Activated CD8-positive, alpha-beta memory T cell treated with anti-CD3 and anti-CD28 coated beads, Interleukin-2, amount 10 ng/mL, durations not matched to agents 7 days and 5 days (primary cell): ENCODE measurements around the gene IZUMO4. TPM values are rescaled to one million over a fixed set of nuclear protein-coding genes. Genes with fewer than 3 reads are reported as not detected.
A peak's percentile ranks its signal among the peaks of the same experiment; 100 is the strongest.

ENCODE experiments used
- ATAC-seq: fragments of 150-1000 bp; cut with Tn5 transposase; one replicate; pipeline ENCODE4 v1.10.0; 2021; ENCODE audit warnings: moderate library complexity
- CTCF ChIA-PET: fragments of 350-600 bp; sonication (Branson Sonifier 250); formaldehyde crosslinking; loops from one replicate; lab custom pipeline; 2021; ENCODE audit warnings: antibody characterized with exemption; lab: Charles Lee
- DNase-seq: peaks from one replicate; pipeline ENCODE4 v3.0.0-alpha.2; 2020
- H3K27ac Mint-ChIP-seq: one replicate; pipeline ENCODE4 v1.8.0; 2021; ENCODE audit warnings: mild to moderate bottlenecking, mixed read lengths
- H3K27me3 Mint-ChIP-seq: one replicate; pipeline ENCODE4 v1.8.0; 2021; ENCODE audit warnings: mixed read lengths
- H3K36me3 Mint-ChIP-seq: one replicate; pipeline ENCODE4 v1.8.0; 2021; ENCODE audit warnings: mild to moderate bottlenecking, mixed read lengths
- H3K4me1 Mint-ChIP-seq: one replicate; pipeline ENCODE4 v1.8.0; 2021; ENCODE audit warnings: mixed read lengths
- H3K4me3 Mint-ChIP-seq: one replicate; pipeline ENCODE4 v1.8.0; 2021; ENCODE audit warnings: mild to moderate bottlenecking, moderate library complexity, mixed read lengths
- H3K9me3 Mint-ChIP-seq: one replicate; pipeline ENCODE4 v1.8.0; 2022; ENCODE audit warnings: low read depth, mixed read lengths
- total RNA-seq, 2 experiments: library from RNA; stranded (reverse); gene quantifications; one replicate each; pipeline ENCODE4 v1.2.3, GENCODE V29; 2021

Gene IZUMO4
- total RNA-seq, 2 experiments from 2014 or later: 7.2 to 10.1 TPM

DNA sequence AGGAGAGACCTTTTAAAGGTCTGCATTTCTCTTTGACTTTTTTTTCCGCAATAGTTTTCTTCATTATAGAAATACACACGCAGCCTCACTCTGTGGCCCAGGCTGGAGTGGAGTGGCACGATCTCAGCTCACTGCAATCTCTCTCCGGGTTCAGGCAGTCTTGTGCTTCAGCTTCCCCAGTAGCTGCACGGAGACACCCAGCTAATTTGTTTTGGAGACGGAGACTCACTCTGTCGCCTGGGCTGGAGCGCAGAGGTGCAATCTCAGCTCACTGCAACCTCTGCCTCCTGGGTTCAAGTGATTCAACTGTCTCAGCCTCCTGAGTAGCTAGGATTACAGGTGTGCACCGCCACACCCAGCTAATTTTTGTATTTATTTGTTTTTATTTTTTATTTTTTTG lies 33.9 kb upstream of the IZUMO4 start:
- no peaks in the 10 kb centered on the region for H3K27me3 Mint-ChIP-seq
- peak overlapping the region; percentile 61 for H3K27ac Mint-ChIP-seq
- H3K9me3 Mint-ChIP-seq: no peaks in the 10 kb centered on the region
- ATAC-seq (no peak), DNase-seq (no peak)
- peaks cover 23% of the 10 kb centered on the region for H3K4me1 Mint-ChIP-seq
- CTCF ChIA-PET: interaction anchor here (0.7 to 4.0 kb wide), 4 partner anchors 11 to 46 kb away, joined by 3 to 19 read pairs (median 4); partner anchors contain the start of gene MKNK2
- H3K36me3 Mint-ChIP-seq: no peaks in the 10 kb centered on the region
- peak overlapping the region; percentile 84 for H3K4me3 Mint-ChIP-seq

DNA sequence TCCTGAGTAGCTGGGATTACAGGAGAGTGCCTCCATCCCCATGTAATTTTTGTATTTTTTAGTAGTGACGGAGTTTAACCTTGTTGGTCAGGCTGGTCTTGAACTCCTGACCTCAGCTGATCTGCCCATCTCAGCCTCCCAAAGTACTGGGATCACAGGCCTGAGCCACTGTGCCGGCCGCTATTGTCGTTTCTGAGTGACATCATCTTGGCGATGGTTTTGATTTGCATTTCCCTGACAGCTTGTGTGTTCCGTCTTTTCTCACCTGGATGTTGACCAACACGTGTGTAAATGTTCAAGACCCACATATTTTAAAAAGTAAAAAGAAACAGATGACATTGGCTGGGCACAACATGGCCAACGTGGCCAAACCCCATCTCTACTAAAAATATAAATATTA lies 32.9 kb upstream of the IZUMO4 start:
- ATAC-seq: no peak
- Mint-ChIP-seq H3K4me1 (peaks cover 18% of the 10 kb centered on the region), H3K27ac (no peak overlapping the region), H3K36me3 (no peaks in the 10 kb centered on the region), H3K27me3 (no peaks in the 10 kb centered on the region), H3K9me3 (no peaks in the 10 kb centered on the region), H3K4me3 (no peak overlapping the region)
- no peak for DNase-seq
- CTCF ChIA-PET: interaction anchor here (1.2 to 4.0 kb wide), 3 partner anchors 12 to 47 kb away, joined by 3 to 19 read pairs (median 4); partner anchors contain the start of gene MKNK2

DNA sequence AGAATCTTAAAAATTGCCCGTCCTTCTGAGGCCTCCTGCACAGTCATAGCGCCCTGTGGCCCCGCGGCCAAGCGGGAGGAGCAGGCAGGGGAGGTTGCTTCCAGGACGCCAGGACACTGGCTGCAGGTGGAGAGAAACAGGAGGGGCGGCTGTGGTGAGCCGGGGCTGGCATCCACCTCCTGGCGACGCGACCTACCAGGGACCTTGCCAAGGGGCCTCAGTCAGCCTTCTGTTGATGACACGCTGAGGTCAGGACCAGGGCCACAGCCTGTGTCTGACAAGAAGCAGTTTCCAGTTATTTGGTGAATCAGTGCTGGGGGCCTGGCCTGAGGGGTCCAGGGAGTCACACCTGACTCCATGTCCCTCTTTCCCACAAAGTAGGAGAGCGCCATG lies 32.3 kb upstream of the IZUMO4 start:
- Mint-ChIP-seq H3K36me3 (no peaks in the 10 kb centered on the region), H3K27ac (no peak overlapping the region), H3K9me3 (no peaks in the 10 kb centered on the region), H3K4me3 (no peak overlapping the region), H3K4me1 (peaks cover 16% of the 10 kb centered on the region), H3K27me3 (no peaks in the 10 kb centered on the region)
- DNase-seq: no peak
- CTCF ChIA-PET: no interaction called here
- ATAC-seq: no peak

DNA sequence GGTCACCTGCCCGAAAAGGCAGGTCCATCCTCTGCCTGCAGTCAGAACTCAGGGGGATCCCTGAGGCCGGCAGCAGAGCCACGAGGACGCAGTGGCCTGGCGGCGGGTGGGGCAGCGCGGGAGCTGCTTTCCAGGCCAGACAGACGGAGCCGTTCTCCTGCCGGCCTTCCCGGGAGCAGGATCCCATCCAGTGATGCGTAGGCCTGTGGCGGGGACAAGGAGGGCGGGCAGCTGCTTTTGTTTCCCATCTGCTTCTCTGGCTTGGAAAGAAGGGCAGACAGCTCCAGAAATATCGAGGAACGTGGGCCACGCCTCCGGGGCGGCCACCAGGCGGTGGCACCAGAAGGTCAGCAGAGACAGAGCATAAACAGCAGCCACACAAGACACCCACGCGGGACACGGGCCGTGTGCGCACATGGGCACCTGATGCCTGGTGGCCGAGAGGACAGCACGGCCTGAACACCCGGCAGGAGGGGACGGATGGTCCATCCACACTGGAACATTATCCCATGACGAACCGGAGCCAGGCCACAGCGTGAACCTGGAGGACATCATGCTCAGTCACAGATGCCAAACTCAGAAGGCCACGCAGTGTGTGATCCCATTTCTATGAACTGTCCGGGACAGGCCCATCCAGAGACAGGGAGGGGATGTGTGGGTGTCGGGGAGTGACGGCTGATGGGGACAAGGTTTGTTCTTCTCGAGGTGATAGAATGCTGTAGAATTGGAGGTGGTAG lies 31.8 kb upstream of the IZUMO4 start:
- DNase-seq (no peak), ATAC-seq (no peak)
- Mint-ChIP-seq H3K27me3 (no peaks in the 10 kb centered on the region), H3K4me1 (peaks cover 18% of the 10 kb centered on the region), H3K36me3 (peaks cover 3% of the 10 kb centered on the region), H3K9me3 (no peaks in the 10 kb centered on the region), H3K27ac (no peak overlapping the region), H3K4me3 (no peak overlapping the region)
- CTCF ChIA-PET: no interaction called here

DNA sequence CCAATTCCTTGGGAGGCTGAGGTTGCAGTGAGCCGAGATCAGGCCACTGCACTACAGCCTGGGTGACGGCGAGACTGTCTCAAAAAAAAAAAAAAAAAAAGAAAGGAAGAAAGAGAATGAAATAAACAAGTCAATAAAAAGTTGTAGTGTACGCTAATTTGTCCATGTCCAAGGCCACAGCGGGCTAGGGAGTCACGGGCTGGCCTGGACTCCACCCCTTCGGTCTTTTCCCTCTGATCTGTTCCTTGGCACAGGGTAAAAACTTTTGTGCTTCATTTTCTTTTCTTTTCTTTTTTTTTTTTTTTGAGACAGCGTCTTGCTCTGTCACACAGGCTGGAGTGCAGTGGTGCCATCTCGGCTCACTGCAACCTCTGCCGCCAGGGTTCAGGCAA lies 26.3 kb upstream of the IZUMO4 start:
- no peaks in the 10 kb centered on the region for H3K27me3 Mint-ChIP-seq
- peaks cover 6% of the 10 kb centered on the region for H3K4me1 Mint-ChIP-seq
- ATAC-seq: no peak
- CTCF ChIA-PET: interaction anchor here (0.6 to 4.4 kb wide), 20 partner anchors 8 to 168 kb away, joined by 3 to 31 read pairs (median 5); partner anchors contain the start of gene IZUMO4
- no peak overlapping the region for H3K4me3 Mint-ChIP-seq
- no peaks in the 10 kb centered on the region for H3K9me3 Mint-ChIP-seq
- peaks cover 34% of the 10 kb centered on the region for H3K36me3 Mint-ChIP-seq
- H3K27ac Mint-ChIP-seq: no peak overlapping the region
- no peak for DNase-seq

DNA sequence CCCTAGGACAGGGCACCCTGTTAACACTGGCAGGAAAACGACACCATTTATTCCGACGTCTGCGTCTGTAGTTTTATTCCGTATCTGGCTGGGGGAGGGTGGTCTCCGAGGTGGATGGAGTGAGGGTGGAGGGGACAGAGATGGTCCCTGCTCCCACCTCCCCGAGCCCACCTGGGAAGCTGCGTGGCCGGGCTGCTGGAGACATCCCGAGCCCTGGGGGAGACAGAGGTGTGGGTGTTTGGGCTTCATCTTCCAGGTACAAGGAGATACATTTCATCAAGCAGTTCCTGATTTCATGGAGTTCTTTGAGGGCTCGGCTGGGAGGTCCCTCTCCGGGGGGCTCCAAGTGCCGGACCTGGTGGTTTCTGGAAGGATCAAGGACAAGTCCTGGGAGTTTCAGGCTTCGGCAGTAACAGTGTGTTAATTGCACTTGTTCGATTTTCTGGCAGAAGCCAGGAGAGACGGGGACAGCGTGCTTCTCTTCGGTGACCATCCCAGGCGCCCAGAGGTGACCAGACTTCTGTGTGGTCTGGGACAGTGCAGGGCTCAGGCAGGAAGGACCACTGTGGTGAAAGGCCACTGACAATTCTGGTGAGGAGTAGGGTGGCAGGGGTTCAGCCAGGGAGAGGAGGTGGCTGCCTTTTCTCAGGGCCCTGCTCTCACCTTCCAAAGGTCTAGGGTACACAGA lies 25.6 kb upstream of the IZUMO4 start:
- no peaks in the 10 kb centered on the region for H3K27me3 Mint-ChIP-seq
- CTCF ChIA-PET: interaction anchor here (0.9 to 4.4 kb wide), 8 partner anchors 11 to 52 kb away, joined by 3 to 31 read pairs (median 4); no protein-coding TSS in a partner anchor
- peaks cover 9% of the 10 kb centered on the region for H3K4me1 Mint-ChIP-seq
- DNase-seq (no peak), ATAC-seq (no peak)
- peaks cover 39% of the 10 kb centered on the region for H3K36me3 Mint-ChIP-seq
- no peak overlapping the region for H3K27ac Mint-ChIP-seq
- no peaks in the 10 kb centered on the region for H3K9me3 Mint-ChIP-seq
- H3K4me3 Mint-ChIP-seq: no peak overlapping the region

DNA sequence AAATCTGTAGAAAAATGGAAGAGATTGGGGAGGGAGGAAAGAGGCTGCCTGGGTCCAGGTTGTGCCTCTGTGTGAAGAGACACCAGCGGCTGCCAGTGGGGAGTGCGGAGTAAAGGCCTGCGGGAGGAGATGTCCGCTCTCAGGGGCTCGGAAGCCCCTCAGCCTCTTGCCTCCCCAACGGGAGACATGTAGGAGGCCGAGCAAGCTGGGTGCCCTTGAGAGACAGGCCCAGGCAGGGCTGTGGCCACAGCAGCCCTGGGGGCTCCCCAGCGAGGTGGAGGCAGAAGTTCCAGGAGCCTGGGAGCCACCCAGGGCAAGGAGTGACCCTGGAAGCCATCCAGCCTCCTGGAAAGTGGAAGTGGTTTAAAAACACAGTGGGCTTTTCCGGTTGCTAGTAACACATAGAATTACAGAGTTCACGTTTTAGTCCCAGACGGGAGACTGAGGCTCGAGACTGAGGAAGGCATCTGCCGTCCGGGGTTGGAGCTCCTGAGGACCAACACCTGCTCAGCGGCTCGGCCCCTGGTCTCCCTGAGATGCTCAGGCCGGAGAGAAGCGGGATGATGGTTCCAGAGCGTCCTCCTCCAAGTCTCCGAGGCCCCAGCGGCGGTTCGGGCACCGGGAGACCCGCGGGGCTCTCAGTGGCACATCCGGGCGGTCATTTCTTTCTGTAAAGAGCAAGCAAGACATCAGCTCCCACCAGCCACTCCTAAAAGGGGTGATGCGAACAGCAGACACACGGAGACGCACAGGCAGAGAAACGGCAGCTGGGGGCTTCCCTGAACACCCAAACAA lies 23.8 kb upstream of the IZUMO4 start:
- DNase-seq (no peak), ATAC-seq (no peak)
- Mint-ChIP-seq H3K27ac (peak overlapping the region; percentile 21), H3K4me3 (no peak overlapping the region), H3K27me3 (no peaks in the 10 kb centered on the region), H3K9me3 (no peaks in the 10 kb centered on the region), H3K4me1 (peaks cover 14% of the 10 kb centered on the region), H3K36me3 (peaks cover 52% of the 10 kb centered on the region)
- CTCF ChIA-PET: interaction anchor here (1.4 kb wide), 1 partner anchor 12 kb away, joined by 4 read pairs; no protein-coding TSS in a partner anchor

DNA sequence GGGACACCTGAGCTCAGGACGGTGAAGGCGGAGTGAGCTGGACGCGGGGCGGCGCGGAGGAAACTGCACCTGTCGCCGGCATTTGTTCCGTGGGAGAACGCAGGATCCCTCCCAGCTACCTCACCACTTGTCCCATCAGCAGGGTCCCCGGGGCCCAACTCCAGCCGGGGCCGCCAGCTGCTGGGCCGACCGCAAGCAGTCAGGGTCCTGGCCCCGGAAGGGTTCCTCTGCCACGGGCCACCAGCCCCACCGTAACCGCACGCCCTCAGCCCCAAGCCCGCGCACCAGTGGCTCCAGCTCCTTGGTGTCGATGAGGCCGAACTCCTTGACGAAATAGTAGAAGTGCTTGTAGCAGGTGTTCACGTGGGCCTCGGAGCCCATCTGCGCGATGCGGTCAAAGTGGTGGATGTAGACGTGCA lies 20.2 kb upstream of the IZUMO4 start:
- Mint-ChIP-seq H3K4me3 (no peak overlapping the region), H3K4me1 (peaks cover 30% of the 10 kb centered on the region), H3K27ac (no peak overlapping the region), H3K27me3 (no peaks in the 10 kb centered on the region), H3K9me3 (no peaks in the 10 kb centered on the region), H3K36me3 (peaks cover 71% of the 10 kb centered on the region)
- DNase-seq: no peak
- CTCF ChIA-PET: no interaction called here
- ATAC-seq: no peak

DNA sequence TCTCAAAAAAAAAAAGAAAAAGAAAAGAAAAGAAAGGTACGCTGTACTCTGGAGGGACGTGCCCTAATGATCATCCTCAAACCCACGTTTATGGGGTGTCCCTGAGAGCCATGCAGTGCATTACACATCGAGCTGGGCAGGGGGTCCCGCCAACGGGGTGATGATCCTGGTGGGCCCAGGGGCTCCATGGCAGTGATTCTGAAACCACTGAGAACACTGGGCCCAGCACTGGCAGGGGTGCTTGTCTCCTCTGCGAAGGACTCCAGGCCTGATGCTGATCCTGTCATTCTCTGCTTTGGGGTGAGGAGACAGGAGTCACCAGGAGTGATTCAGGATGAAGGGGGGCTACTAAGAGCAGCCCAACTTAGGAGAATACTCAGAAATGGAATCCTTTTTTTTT lies 19.3 kb upstream of the IZUMO4 start:
- Mint-ChIP-seq H3K36me3 (peaks cover 72% of the 10 kb centered on the region), H3K9me3 (no peaks in the 10 kb centered on the region), H3K27ac (no peak overlapping the region), H3K27me3 (no peaks in the 10 kb centered on the region), H3K4me1 (peaks cover 34% of the 10 kb centered on the region), H3K4me3 (no peak overlapping the region)
- CTCF ChIA-PET: interaction anchor here (1.3 kb wide), 1 partner anchor 8 kb away, joined by 5 read pairs; no protein-coding TSS in a partner anchor
- no peak for ATAC-seq
- DNase-seq: no peak

DNA sequence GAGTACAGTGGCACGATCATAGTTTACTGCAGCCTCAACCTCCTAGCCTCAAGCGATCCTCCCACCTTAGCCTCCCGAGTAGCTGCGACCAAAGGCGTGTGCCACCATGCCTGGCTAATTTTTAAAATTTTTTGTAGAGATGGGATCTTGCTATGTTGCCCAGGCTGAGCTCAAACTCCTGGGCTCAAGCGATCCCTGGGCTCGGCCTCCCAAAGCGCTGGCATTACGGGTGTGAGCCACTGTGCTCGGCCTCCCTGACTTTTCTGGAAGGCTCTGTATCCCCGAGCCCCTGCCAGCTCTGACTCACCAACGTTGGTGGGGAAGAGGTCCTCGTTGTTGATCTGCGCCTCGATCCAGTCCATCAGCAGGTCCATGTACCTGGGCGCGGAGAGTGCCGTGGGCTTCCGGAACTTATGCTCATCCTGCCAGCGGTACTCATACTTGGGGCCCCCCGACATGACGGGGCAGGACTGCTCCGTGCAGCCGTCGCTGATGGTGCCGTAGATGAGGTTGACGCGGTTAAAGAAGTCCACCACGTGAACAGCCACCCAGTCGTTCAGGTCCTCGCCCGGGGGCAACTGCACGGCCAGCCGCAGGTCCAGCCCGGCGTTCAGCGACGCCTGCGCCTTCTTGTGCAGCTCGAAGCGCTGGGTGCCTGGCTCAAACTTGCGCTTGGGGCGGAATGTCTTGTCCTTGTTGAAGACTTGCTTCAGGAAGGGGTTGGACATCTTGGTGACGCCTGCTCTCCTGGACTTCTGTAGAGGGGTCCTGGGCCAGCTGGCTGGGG lies 18.7 kb upstream of the IZUMO4 start:
- H3K4me3 Mint-ChIP-seq: no peak overlapping the region
- peaks cover 73% of the 10 kb centered on the region for H3K36me3 Mint-ChIP-seq
- ATAC-seq: no peak
- no peaks in the 10 kb centered on the region for H3K27me3 Mint-ChIP-seq
- CTCF ChIA-PET: interaction anchor here (1.3 kb wide), 1 partner anchor 8 kb away, joined by 5 read pairs; no protein-coding TSS in a partner anchor
- H3K4me1 Mint-ChIP-seq: peaks cover 37% of the 10 kb centered on the region
- H3K9me3 Mint-ChIP-seq: no peaks in the 10 kb centered on the region
- H3K27ac Mint-ChIP-seq: no peak overlapping the region
- DNase-seq: no peak

DNA sequence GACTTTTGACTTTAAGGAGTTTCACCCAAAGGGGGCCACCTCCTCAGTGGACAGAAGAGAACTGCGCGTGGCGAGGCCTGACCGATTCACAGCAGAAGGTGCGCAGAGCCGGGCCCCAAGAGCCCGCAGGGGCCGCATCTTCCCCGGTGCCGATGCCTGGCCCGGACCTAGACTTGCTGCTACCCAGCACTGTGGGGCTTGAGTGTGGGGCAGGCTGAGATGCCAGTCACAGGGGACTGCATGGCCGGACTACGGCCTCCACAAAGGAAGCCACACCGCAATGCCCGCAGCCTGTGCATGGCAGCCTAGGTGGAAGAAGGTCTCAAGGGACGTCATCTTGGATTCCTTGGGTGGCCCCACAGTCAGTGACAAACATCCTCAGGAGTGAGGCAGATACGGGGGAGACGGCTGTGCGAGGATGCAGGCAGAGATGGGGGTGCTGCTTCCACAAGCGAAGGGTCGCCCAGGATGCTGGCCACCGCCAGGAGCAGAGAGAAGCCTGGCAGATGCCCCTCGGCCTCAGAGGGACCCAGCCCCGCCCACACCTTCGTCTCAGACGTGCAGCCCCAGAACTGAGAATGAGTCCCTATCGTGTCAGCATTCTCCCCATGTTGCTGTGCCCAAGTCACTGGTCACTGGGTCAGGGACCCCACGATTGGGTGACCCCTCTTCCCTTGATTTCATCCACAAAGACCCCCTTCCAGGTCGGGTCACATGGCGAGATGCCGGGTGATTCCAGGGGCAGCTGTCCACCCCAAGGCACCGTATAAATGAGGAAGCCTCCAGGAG lies 17.4 kb upstream of the IZUMO4 start:
- H3K4me3 Mint-ChIP-seq: no peak overlapping the region
- peaks cover 77% of the 10 kb centered on the region for H3K36me3 Mint-ChIP-seq
- DNase-seq (no peak), ATAC-seq (no peak)
- CTCF ChIA-PET: interaction anchor here (4.8 kb wide), 1 partner anchor 10 kb away, joined by 31 read pairs; no protein-coding TSS in a partner anchor
- H3K27ac Mint-ChIP-seq: no peak overlapping the region
- peaks cover 40% of the 10 kb centered on the region for H3K4me1 Mint-ChIP-seq
- no peaks in the 10 kb centered on the region for H3K9me3 Mint-ChIP-seq
- no peaks in the 10 kb centered on the region for H3K27me3 Mint-ChIP-seq

DNA sequence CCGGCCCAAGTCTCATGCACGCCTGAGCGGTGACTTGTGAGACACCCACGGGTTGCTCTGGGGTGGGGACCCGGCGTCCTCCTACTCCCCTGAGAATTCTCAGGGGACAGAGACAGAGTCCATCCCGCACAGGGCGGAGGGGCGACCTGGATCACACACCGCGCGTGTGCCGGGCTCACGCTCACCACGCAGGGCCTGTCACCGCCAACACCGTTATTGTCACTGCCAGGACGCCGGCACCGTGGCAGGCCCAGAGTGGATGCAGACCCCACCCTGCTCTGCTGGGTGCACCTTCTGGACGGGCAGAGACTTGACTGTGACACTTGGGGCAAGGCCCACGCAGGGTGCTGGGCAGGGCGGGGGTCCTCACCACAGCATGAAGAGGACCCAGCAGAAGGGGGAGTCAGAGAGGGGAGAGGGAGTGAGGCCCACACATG lies 16.8 kb upstream of the IZUMO4 start:
- no peak for DNase-seq
- H3K4me1 Mint-ChIP-seq: peaks cover 40% of the 10 kb centered on the region
- no peaks in the 10 kb centered on the region for H3K27me3 Mint-ChIP-seq
- no peaks in the 10 kb centered on the region for H3K9me3 Mint-ChIP-seq
- CTCF ChIA-PET: interaction anchor here (4.8 kb wide), 1 partner anchor 11 kb away, joined by 31 read pairs; no protein-coding TSS in a partner anchor
- no peak for ATAC-seq
- H3K27ac Mint-ChIP-seq: peak overlapping the region; percentile 56
- peaks cover 82% of the 10 kb centered on the region for H3K36me3 Mint-ChIP-seq
- peak overlapping the region; percentile 52 for H3K4me3 Mint-ChIP-seq
